HG02884 (cell line): ENCODE data around the gene ATAD3C.
"Not testable (repeated sequence)": the region's sequence is repeated elsewhere in the genome, so short reads cannot be mapped to it uniquely, and the experiment has no call there.

Experiments used
- ATAC-seq: cut with Tn5 transposase; IDR thresholded peaks from one replicate; pipeline ENCODE4 v1.9.1; 2021; ENCODE audit warnings: mild to moderate bottlenecking, moderate library complexity; ENCODE audit not compliant: unreplicated experiment

ATAD3C gene

GRCh38 chr1:1440262-1441001 lies 9.1 kb upstream of the ATAD3C start:
- no peak for ATAC-seq

- no peak for ATAC-seq
Observed at GRCh38 chr1:1441002-1441888, 8.2 kb upstream of the ATAD3C start.

- ATAC-seq, result no peak
Observed at GRCh38 chr1:1442069-1442770, 7.3 kb upstream of the ATAD3C start.

- not testable (repeated sequence) for ATAC-seq
Observed at GRCh38 chr1:1446631-1447030, 2.9 kb upstream of the ATAD3C start.

- not testable (repeated sequence) for ATAC-seq
Observed at GRCh38 chr1:1450616-1451015, 1.1 kb downstream of the ATAD3C start.

GRCh38 chr1:1451696-1452364 lies 2.3 kb downstream of the ATAD3C start:
- ATAC-seq, result no peak

- ATAC-seq, result not testable (repeated sequence)
Observed at GRCh38 chr1:1452365-1452739, 2.9 kb downstream of the ATAD3C start.

GRCh38 chr1:1452882-1453281 lies 3.4 kb downstream of the ATAD3C start:
- ATAC-seq, result no peak

- ATAC-seq, result not testable (repeated sequence)
Observed at GRCh38 chr1:1454286-1455056, 5.0 kb downstream of the ATAD3C start.

- no peak for ATAC-seq
Observed at GRCh38 chr1:1455366-1455884, 5.9 kb downstream of the ATAD3C start.

GRCh38 chr1:1455934-1456333 lies 6.4 kb downstream of the ATAD3C start:
- ATAC-seq, result not testable (repeated sequence)

GRCh38 chr1:1456683-1457255 lies 7.3 kb downstream of the ATAD3C start:
- not testable (repeated sequence) for ATAC-seq

GRCh38 chr1:1459156-1459555 lies 9.7 kb downstream of the ATAD3C start:
- ATAC-seq, result not testable (repeated sequence)

- ATAC-seq, result not testable (repeated sequence)
Observed at GRCh38 chr1:1459711-1460110, 10.2 kb downstream of the ATAD3C start.

GRCh38 chr1:1460540-1461130 lies 11.1 kb downstream of the ATAD3C start:
- no peak for ATAC-seq

- ATAC-seq, result no peak
Observed at GRCh38 chr1:1461721-1462317, 12.3 kb downstream of the ATAD3C start.

- ATAC-seq, result no peak
Observed at GRCh38 chr1:1462318-1462966, 13.0 kb downstream of the ATAD3C start.

- no peak for ATAC-seq
Observed at GRCh38 chr1:1463312-1463711, 13.8 kb downstream of the ATAD3C start.
